Adrenal gland (tissue), 5 donors: ENCODE data around the gene ITGBL1.

Experiments used
- POLR2A ChIP-seq, 2 donors: fragments of 450-650 bp; IDR thresholded peaks; one replicate each; pipeline ENCODE4 v1.6.1; 2017; ENCODE audit warnings: antibody characterized with exemption in 2 of 2, mild to moderate bottlenecking in 2 of 2, moderate library complexity in 1 of 2
- TF ChIP-seq, protein P1 (sequence below), 6 experiments: fragments of 450-650 bp in 4 of 6; fragments of 200-600 bp in 2 of 6; sonication (generic) in 1 of 6; IDR thresholded peaks; 1 replicate in 5 of 6; 2 replicates in 1 of 6; pipeline versions ENCODE4 v1.5.1 to v1.8.0; 2016 to 2021; ENCODE audit warnings: antibody characterized with exemption in 6 of 6, mild to moderate bottlenecking in 2 of 6, moderate library complexity in 1 of 6
- donor health status: DM: no; HTN: no; CAD: no.

DNA sequence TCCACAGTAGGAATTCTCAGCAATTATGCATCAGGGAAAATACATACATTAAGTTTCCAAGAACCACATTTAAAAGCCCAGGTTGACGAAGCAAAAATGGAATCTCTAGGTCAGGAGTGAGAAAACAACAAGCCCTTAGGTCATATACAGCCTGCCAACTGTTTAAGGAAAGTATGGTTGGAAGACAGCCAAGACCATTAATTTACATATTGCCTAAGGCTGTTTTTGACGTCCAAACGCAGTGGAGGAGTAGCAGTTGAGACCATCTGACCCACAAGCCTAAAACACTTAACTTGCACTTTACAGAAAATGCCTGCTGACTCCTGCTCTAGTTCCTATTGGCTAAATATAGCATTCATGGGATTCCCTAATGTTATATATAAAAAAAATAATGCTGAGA, 299.0 kb downstream of the ITGBL1 start:
- TF ChIP-seq, protein P1, sequence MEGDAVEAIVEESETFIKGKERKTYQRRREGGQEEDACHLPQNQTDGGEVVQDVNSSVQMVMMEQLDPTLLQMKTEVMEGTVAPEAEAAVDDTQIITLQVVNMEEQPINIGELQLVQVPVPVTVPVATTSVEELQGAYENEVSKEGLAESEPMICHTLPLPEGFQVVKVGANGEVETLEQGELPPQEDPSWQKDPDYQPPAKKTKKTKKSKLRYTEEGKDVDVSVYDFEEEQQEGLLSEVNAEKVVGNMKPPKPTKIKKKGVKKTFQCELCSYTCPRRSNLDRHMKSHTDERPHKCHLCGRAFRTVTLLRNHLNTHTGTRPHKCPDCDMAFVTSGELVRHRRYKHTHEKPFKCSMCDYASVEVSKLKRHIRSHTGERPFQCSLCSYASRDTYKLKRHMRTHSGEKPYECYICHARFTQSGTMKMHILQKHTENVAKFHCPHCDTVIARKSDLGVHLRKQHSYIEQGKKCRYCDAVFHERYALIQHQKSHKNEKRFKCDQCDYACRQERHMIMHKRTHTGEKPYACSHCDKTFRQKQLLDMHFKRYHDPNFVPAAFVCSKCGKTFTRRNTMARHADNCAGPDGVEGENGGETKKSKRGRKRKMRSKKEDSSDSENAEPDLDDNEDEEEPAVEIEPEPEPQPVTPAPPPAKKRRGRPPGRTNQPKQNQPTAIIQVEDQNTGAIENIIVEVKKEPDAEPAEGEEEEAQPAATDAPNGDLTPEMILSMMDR (IDR thresholded peaks at IDR 0.05), result no peak
- no peak for TF ChIP-seq POLR2A (IDR thresholded peaks at IDR 0.05)
